Measurements from ENCODE around the gene TOGARAM1.

- TF ChIP-seq POLR2A (IDR thresholded peaks at IDR 0.05), result no peak
- TF ChIP-seq, protein P1, sequence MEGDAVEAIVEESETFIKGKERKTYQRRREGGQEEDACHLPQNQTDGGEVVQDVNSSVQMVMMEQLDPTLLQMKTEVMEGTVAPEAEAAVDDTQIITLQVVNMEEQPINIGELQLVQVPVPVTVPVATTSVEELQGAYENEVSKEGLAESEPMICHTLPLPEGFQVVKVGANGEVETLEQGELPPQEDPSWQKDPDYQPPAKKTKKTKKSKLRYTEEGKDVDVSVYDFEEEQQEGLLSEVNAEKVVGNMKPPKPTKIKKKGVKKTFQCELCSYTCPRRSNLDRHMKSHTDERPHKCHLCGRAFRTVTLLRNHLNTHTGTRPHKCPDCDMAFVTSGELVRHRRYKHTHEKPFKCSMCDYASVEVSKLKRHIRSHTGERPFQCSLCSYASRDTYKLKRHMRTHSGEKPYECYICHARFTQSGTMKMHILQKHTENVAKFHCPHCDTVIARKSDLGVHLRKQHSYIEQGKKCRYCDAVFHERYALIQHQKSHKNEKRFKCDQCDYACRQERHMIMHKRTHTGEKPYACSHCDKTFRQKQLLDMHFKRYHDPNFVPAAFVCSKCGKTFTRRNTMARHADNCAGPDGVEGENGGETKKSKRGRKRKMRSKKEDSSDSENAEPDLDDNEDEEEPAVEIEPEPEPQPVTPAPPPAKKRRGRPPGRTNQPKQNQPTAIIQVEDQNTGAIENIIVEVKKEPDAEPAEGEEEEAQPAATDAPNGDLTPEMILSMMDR (IDR thresholded peaks at IDR 0.05), result no peak
Measured at GRCh38 chr14:44955528-44955927, 6.5 kb upstream of the TOGARAM1 start.

All from right lobe of liver (tissue), 4 donors.